Erythroblast (primary cell): ENCODE data around the gene PNKP.

Source experiments
- DNase-seq, 2 experiments: peaks; one replicate each; lab custom pipeline; 2025; lab: John Stamatoyannopoulos, UW
- GATA1 ChIP-seq: IDR thresholded peaks from 2 replicates; pipeline ENCODE4 v1.6.1; 2011; ENCODE audit warnings: low read depth, mild to moderate bottlenecking, control low read depth, low read length, moderate library complexity
- POLR2A ChIP-seq: IDR thresholded peaks from 2 replicates; pipeline ENCODE4 v1.6.1; 2011; ENCODE audit warnings: mild to moderate bottlenecking, low read length

The PNKP gene

DNA sequence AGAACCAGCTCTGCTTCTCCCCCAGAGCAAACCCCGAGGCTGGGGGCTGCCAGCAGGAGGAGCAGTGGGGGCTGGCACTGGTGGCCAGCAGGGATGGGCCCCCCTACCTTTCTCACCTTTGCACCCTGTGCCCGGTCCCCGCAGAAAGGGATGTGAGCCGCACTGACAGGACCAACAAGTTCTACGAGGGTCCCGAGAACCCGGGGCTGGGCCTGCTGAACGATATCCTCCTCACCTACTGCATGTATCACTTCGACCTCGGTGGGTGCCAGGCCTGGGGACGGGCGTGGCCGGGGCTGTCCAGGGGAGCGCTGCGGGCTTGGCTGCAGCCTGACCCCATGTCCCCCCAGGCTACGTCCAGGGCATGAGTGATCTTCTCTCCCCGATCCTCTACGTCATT is 16.7 kb upstream of the PNKP start:
- no peak for DNase-seq

GRCh38 chr19:49883094-49883493 is 15.7 kb upstream of the PNKP start:
- no peak for DNase-seq
- TF ChIP-seq GATA1, result no peak
- TF ChIP-seq POLR2A, result no peak

More for the DNA sequence above, 16.7 kb upstream of the PNKP start:
- no peak for TF ChIP-seq GATA1
- no peak for TF ChIP-seq POLR2A

GRCh38 chr19:49882643-49883042 is 15.3 kb upstream of the PNKP start:
- DNase-seq, result no peak
- TF ChIP-seq GATA1 (no peak), POLR2A (no peak)

GRCh38 chr19:49881672-49882394 is 14.5 kb upstream of the PNKP start:
- DNase-seq, result no peak
- TF ChIP-seq POLR2A (no peak), GATA1 (no peak)

DNA sequence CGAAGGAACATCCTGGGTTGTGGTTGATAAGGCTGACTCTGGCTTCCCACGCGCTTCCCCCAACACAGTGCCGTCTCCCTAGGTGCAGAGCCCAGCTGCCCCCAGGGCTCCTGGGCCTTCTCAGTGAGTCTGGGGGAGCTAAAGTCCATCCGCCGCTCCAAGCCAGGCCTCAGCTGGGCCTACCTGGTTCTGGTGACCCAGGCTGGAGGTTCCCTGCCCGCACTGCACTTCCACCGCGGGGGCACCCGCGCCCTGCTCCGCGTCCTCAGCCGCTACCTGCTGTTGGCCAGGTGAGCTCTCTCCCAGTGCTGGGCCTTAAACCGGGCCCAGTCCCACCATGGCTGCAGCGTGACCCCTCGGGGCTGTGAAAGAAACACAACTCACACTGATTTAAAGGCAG is 13.8 kb upstream of the PNKP start:
- DNase-seq, result no peak
- TF ChIP-seq GATA1, result no peak
- TF ChIP-seq POLR2A, result no peak

DNA sequence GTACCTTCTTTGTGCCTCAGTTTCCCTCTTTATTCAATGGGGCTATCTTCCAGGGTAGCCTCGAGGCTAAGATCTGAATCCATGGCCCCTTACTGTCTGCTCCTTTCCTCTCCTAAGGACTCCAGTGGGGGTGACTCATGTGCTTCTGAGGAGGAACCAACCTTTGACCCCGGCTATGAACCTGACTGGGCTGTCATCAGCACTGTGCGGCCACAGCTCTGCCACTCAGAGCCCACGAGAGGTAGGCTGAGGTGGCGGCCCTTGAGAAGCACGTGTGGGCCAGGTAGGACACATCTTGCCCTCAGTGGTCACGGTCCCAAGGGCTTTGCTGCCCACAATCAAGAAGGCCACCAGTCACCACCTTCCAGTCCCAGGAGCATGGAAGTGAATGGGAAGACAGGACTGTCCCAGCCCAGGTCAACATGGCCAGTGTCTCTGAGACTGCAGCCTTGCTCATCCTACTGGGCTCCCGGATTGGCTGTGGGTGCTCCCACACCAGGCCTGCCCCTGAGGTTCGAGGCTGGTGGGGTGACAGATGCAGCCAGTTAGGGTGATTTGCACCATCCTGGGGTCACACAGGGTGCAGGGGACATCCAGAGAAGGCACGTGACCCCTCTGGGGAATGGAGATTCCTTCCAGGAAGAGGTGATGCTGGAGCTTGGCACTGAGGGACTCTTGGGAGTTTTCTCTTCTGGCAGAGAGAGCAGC is 12.9 kb upstream of the PNKP start:
- DNase-seq, result no peak
- no peak for TF ChIP-seq POLR2A
- TF ChIP-seq GATA1, result no peak

DNA sequence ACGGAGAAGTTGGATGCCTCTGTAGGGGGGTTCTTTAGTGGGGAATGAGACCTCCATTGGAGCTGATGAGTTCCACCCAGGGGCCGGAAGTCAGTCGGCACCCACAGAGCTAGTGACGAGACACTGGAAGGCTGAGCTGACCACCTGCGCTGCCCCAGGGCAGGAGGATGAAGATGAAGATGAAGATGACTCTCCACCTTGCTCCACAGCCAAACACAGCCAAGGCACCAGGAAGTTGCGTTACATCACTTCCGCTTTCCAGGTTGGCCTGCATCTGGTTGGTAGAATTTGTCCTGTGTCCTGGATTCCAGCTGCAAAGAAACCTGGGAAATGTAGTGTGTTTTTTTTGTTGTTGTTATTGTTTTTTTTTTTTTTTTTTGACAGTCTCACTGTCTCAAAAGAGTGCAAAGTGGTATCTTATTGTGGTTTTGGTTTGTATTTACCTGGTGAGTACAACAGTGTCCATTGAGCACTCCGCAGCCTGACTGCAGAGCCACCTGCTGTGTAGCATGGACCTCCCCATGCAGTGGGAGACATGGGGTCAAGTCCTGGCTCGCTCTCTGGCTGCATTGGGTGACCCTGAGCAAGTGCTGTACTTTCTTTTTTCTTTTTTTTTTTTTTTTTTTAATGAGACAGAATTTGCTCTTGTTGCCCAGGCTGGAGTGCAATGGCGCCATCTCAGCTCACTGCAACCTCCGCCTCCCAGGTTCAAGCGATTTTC is 12.0 kb upstream of the PNKP start:
- no peak for TF ChIP-seq POLR2A
- TF ChIP-seq GATA1, result no peak

DNA sequence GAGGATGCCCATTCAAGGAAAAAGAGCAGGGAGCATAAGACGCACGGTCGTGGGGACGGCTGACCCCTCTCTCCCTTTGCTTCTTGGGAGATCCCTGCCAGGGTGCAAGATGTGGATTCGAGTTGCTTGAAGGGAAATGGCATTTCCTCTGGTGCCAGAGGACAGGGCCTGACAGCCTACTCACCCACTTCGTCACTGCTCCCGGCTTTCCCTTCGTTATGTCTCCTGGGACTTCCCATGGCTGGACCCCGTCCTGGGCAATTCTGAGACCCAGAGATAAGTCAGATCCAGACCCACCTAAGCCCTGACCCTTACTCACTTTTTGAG is 11.3 kb upstream of the PNKP start:
- TF ChIP-seq GATA1 (no peak), POLR2A (no peak)
- no peak for DNase-seq

More for the DNA sequence above, 12.0 kb upstream of the PNKP start:
- DNase-seq, result no peak

DNA sequence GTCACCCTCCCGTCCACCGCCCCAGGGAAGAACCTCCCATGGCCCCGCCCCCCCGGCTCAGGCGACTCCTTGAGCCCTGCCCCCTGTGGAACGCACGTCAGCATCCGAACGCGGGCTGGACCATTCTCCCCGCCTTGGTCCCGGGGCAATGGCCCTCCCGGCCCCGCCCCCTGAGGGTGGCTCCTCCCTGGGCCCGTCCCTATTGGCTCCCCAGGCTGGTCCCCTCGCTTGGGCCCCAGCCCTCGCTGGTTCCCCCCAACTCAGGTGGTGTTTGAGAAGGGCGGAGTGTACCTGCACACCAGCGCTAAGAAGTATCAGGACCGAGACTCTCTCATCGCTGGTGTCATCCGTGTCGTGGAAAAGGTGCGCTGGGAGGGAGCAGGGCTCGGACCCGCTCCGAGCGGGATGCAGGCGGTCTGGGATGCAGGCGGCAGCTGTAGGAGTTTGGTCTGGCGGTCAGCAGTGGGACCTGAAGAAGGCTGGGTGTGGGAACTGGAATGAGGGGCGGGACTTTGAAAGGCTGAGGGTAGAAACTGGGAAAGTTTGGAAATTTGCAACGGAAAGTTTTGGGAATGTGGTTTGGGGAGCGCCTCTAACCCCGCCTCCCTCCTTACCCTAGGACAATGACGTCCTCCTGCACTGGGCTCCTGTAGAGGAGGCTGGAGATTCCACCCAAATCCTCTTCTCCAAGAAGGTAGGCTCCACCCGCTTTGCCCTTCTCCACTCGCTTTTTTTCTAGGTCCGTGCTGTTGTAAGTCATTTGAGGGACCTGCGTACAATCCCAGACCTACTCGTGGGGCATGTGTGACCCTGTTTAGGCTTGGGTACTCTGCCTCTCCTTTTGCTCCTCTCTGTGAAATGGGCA is 10.7 kb upstream of the PNKP start:
- TF ChIP-seq POLR2A (no peak), GATA1 (no peak)

DNA sequence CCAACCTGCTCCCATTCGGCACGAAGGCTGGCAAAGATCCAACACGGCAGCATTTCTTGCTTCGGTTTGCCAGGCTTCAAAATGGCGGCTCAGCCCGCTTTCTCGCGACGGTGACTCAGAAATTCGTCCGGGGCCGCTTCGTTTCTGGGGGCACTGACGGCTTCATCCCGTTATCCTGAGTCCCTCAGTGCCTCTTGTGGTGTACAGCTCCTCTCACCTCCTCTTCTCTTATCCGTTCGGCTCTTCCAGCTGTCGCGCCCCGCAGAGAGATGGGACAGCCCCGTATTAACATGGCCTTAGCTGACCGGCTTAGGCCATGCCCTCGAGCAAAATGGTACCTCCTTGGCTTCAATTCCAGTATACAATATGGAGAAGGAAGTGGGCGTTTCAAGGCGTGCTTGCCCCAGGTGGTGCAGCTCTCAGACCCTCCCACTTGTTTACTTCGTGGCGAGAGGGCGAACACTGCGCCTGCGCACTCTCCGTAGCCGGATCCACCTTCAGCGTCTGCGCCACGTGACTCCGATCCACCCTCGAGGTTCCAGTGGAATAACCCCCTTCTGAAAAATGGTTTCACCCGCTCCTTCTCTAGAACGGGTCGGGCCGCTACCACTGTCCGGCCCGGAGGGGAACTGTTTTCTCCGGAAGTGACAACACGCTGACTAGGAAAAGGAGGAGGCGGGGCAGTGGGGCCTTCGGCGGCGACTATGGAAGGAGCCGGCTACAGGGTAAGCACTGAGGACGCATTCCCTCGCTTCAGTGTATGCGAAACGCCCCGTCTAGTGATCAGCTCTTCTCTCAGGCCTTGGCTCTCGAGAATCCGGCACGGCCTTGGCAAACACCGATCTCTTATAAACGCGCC is 9.9 kb upstream of the PNKP start, which contains the start of the genes AKT1S1 and TBC1D17:
TSS of gene AKT1S1 (minus strand) at position 336 of the 859 bp plus-strand sequence. CDS start 4,060 bp downstream, outside the sequence.
TSS of gene TBC1D17 (plus strand) at position 683 of the 859 bp plus-strand sequence. CDS start at position 705, 22 bp downstream.
- TF ChIP-seq GATA1, result no peak
- peak; percentile 90 for TF ChIP-seq POLR2A
- DNase-seq, result peak; percentile 100

More for the DNA sequence above, 10.7 kb upstream of the PNKP start:
- peak; percentile 99 to 100 for DNase-seq

GRCh38 chr19:49876422-49877019 is 9.1 kb upstream of the PNKP start:
- TF ChIP-seq POLR2A (peak; percentile 52), GATA1 (no peak)
- DNase-seq, result peak; percentile 100

GRCh38 chr19:49875857-49876421 is 8.6 kb upstream of the PNKP start:
- TF ChIP-seq POLR2A (peak; percentile 74), GATA1 (no peak)
- DNase-seq, result peak; percentile 69 to 82
